SK-N-SH (cell line): Measurements from ENCODE around the gene GFOD2. TPM values are rescaled to one million over a fixed set of nuclear protein-coding genes. Genes with fewer than 3 reads are reported as not detected.

Source experiments
- CTCF ChIA-PET: fragments of 300-600, 350-600 bp; formaldehyde crosslinking; extraction: SDS; loops from one replicate; lab custom pipeline; 2021; lab: Yijun Ruan, JAX
- POLR2A ChIA-PET: fragments of 350-600 bp; sonication (Branson Sonifier 250); formaldehyde crosslinking; extraction: SDS; loops from one replicate; lab custom pipeline; 2020; ENCODE audit warnings: antibody characterized with exemption, inconsistent platforms; lab: Yijun Ruan, JAX
- DNase-seq: peaks from one replicate; pipeline ENCODE4 v3.0.0; 2012
- H2AFZ ChIP-seq: fragments of 200-600 bp; sonication (generic); 2 replicates; pipeline ENCODE4 v1.8.1; 2016; ENCODE audit warnings: antibody characterized with exemption, mild to moderate bottlenecking, low read depth
- H3F3A ChIP-seq: fragments of 200-600 bp; sonication (generic); replicated peaks from 2 replicates; pipeline ENCODE3; 2016; ENCODE audit warnings: antibody characterized with exemption, mild to moderate bottlenecking; ENCODE audit not compliant: insufficient read depth
- H3K27ac ChIP-seq, 2 experiments: fragments of 200-500 bp in 1 of 2; fragments of 200-600 bp in 1 of 2; sonication (Bioruptor generic) in 1 of 2; sonication (generic), shearing (Covaris generic) in 1 of 2; 2 replicates each; pipeline versions ENCODE4 v1.5.1 to v1.6.1; 2014 to 2016; ENCODE audit warnings: low read depth in 2 of 2, inconsistent platforms in 1 of 2, low read length in 1 of 2, mild to moderate bottlenecking in 1 of 2, mixed read lengths in 1 of 2
- H3K27me3 ChIP-seq: fragments of 200-600 bp; sonication (generic), shearing (Covaris generic); 2 replicates; pipeline ENCODE4 v1.6.1; 2016; ENCODE audit warnings: mixed run types; ENCODE audit not compliant: insufficient read depth
- H3K36me3 ChIP-seq, 2 experiments: fragments of 200-500 bp in 1 of 2; fragments of 200-600 bp in 1 of 2; sonication (Bioruptor generic) in 1 of 2; sonication (generic) in 1 of 2; replicated peaks in 1 of 2; 2 replicates each; pipeline versions ENCODE3 to v1.5.1; 2014 to 2016; ENCODE audit warnings: low read length in 1 of 2, mild to moderate bottlenecking in 1 of 2; ENCODE audit not compliant: insufficient read depth in 2 of 2, control insufficient read depth in 1 of 2
- H3K4me1 ChIP-seq, 2 experiments: fragments of 200-500 bp in 1 of 2; fragments of 200-600 bp in 1 of 2; sonication (Bioruptor generic) in 1 of 2; sonication (generic), shearing (Covaris generic) in 1 of 2; 2 replicates each; pipeline versions ENCODE4 v1.5.1 to v1.6.1; 2014 to 2016; ENCODE audit warnings: low read depth in 1 of 2, low read length in 1 of 2, mixed run types in 1 of 2; ENCODE audit not compliant: insufficient read depth in 2 of 2, control insufficient read depth in 1 of 2
- H3K4me2 ChIP-seq: fragments of 200-600 bp; sonication (generic), shearing (Covaris generic); 2 replicates; pipeline ENCODE4 v1.6.1; 2017; ENCODE audit warnings: mixed run types
- H3K4me3 ChIP-seq, 2 experiments: fragments of 200-500 bp in 1 of 2; fragments of 200-600 bp in 1 of 2; sonication (Bioruptor generic) in 1 of 2; sonication (generic), shearing (Covaris generic) in 1 of 2; 2 replicates each; pipeline versions ENCODE4 v1.5.1 to v1.8.1; 2014 to 2016; ENCODE audit warnings: low read depth in 2 of 2, inconsistent platforms in 1 of 2, low read length in 1 of 2, mild to moderate bottlenecking in 1 of 2, mixed read lengths in 1 of 2, moderate library complexity in 1 of 2
- H3K79me2 ChIP-seq: fragments of 200-600 bp; sonication (generic); 2 replicates; pipeline ENCODE4 v1.8.1; 2017; ENCODE audit warnings: mild to moderate bottlenecking; ENCODE audit not compliant: insufficient read depth
- H3K9ac ChIP-seq: fragments of 200-600 bp; sonication (generic); 2 replicates; pipeline ENCODE4 v1.6.1; 2017; ENCODE audit warnings: mixed run types
- H3K9me2 ChIP-seq: fragments of 200-600 bp; sonication (generic); 2 replicates; pipeline ENCODE4 v1.6.1; 2017; ENCODE audit warnings: mixed run types
- H3K9me3 ChIP-seq: fragments of 200-600 bp; sonication (generic); 2 replicates; pipeline ENCODE4 v1.6.1; 2017; ENCODE audit warnings: mixed run types, mild to moderate bottlenecking, moderate library complexity
- H4K20me1 ChIP-seq: fragments of 200-600 bp; sonication (generic); 2 replicates; pipeline ENCODE4 v1.6.1; 2017; ENCODE audit warnings: mild to moderate bottlenecking, mixed run types; ENCODE audit not compliant: insufficient read depth
- ELF1 ChIP-seq: IDR thresholded peaks from 2 replicates; pipeline ENCODE4 v1.4.0; 2012
- EZH2phosphoT487 ChIP-seq: fragments of 200-600 bp; sonication (generic); IDR thresholded peaks from 2 replicates; pipeline ENCODE4 v1.6.1; 2017; ENCODE audit warnings: low read depth, mixed run types, mild to moderate bottlenecking, antibody characterized with exemption, moderate library complexity, borderline replicate concordance
- FOSL2 ChIP-seq: IDR thresholded peaks from 2 replicates; pipeline ENCODE4 v1.4.0; 2012; ENCODE audit warnings: low read depth, mild to moderate bottlenecking, moderate library complexity, borderline replicate concordance
- GABPA ChIP-seq: IDR thresholded peaks from 2 replicates; pipeline ENCODE4 v1.4.0; 2012; ENCODE audit warnings: low read depth, mild to moderate bottlenecking
- IRF3 ChIP-seq: fragments of 150-350 bp; IDR thresholded peaks from 2 replicates; pipeline ENCODE4 v1.6.1; 2016; ENCODE audit warnings: mild to moderate bottlenecking, low read depth, low read length
- JUND ChIP-seq: IDR thresholded peaks from 2 replicates; pipeline ENCODE4 v1.4.0; 2012
- MEF2A ChIP-seq: IDR thresholded peaks from 2 replicates; pipeline ENCODE4 v1.4.0; 2012; ENCODE audit warnings: low read depth, borderline replicate concordance
- MXI1 ChIP-seq: IDR thresholded peaks from 2 replicates; pipeline ENCODE4 v1.6.1; 2012; ENCODE audit warnings: mild to moderate bottlenecking, low read depth, low read length, improper control_type of control experiment
- NFIC ChIP-seq: IDR thresholded peaks from 2 replicates; pipeline ENCODE4 v1.4.0; 2012; ENCODE audit warnings: borderline replicate concordance
- NRF1 ChIP-seq: IDR thresholded peaks from 2 replicates; pipeline ENCODE4 v1.6.1; 2012; ENCODE audit warnings: low read depth, mild to moderate bottlenecking, low read length
- PBX3 ChIP-seq: IDR thresholded peaks from 2 replicates; pipeline ENCODE4; 2012
- RAD21 ChIP-seq: IDR thresholded peaks from 2 replicates; pipeline ENCODE4 v1.6.1; 2012; ENCODE audit warnings: mild to moderate bottlenecking, low read length
- RCOR1 ChIP-seq: fragments of 150-350 bp; IDR thresholded peaks from 2 replicates; pipeline ENCODE4 v1.6.1; 2017; ENCODE audit warnings: antibody characterized with exemption, low read length
- REST ChIP-seq: IDR thresholded peaks from 2 replicates; pipeline ENCODE4 v1.6.1; 2012; ENCODE audit warnings: mild to moderate bottlenecking, low read depth, low read length, moderate library complexity
- RFX5 ChIP-seq: IDR thresholded peaks from 2 replicates; pipeline ENCODE4 v1.6.1; 2012; ENCODE audit warnings: mild to moderate bottlenecking, improper control_type of control experiment, low read length
- RXRA ChIP-seq: IDR thresholded peaks from 2 replicates; pipeline ENCODE4 v1.4.0; 2012; ENCODE audit warnings: low read depth, mild to moderate bottlenecking, borderline replicate concordance
- SMC3 ChIP-seq: IDR thresholded peaks from 2 replicates; pipeline ENCODE4 v1.6.1; 2012; ENCODE audit warnings: low read depth, low read length, improper control_type of control experiment
- TAF1 ChIP-seq: IDR thresholded peaks from 2 replicates; pipeline ENCODE4 v1.6.1; 2012; ENCODE audit warnings: low read depth, mild to moderate bottlenecking, low read length, moderate library complexity, borderline replicate concordance
- USF1 ChIP-seq: IDR thresholded peaks from 2 replicates; pipeline ENCODE4 v1.4.0; 2012; ENCODE audit warnings: low read depth, borderline replicate concordance
- USF2 ChIP-seq: fragments of 150-350 bp; IDR thresholded peaks from 2 replicates; pipeline ENCODE4 v1.6.1; 2017; ENCODE audit warnings: antibody characterized with exemption, low read length, low read depth, borderline replicate concordance
- WGBS: methylation state at CpG from one replicate; pipeline ENCODE4 v1.1.6; 2017; ENCODE audit warnings: low lambda C conversion rate; 5-methylcytosine and 5-hydroxymethylcytosine counted together
- polyA plus RNA-seq, 3 experiments: library from polyadenylated mRNA; depleted of rRNA; stranded (reverse); fragments of >200 nt; gene quantifications; 2 replicates each; pipeline ENCODE4 v1.2.3, GENCODE V29; 2012

GFOD2 gene
- polyA plus RNA-seq, 1 of the 3 experiments (the other 2 are of a cell fraction) = 19.0 TPM

GRCh38 chr16:67758006-67758405, 38.9 kb upstream of the GFOD2 start:
- Histone ChIP-seq H4K20me1 (0 out of 2 replicates have a peak, but pooled peaks cover 8% of the 10 kb centered on the region), H3K4me1 (peaks cover 0 to 5% of the 10 kb centered on the region in 2 experiments; a peak in 1 of 4 replicates), H3K79me2 (no peaks in the 10 kb centered on the region), H3K27me3 (no peaks in the 10 kb centered on the region), H3K27ac (no peak overlapping the region), H2AFZ (no peak overlapping the region), H3K4me2 (no peak overlapping the region), H3F3A (no peaks in the 10 kb centered on the region), H3K9me2 (no peaks in the 10 kb centered on the region), H3K36me3 (peaks cover 0 to 2% of the 10 kb centered on the region in 2 experiments), H3K4me3 (no peak overlapping the region), H3K9me3 (no peaks in the 10 kb centered on the region), H3K9ac (no peak overlapping the region)
- whole genome bisulfite sequencing = 92% methylated on average over 2 of the region's 3 CpGs
- DNase-seq = no peak
- TF ChIP-seq IRF3 = no peak
- no peak for TF ChIP-seq ELF1
- TF ChIP-seq GABPA = no peak
- no peak for TF ChIP-seq NRF1
- no peak for TF ChIP-seq TAF1
- no peak for TF ChIP-seq PBX3
- ChIA-PET POLR2A (no interaction called here), CTCF (interaction anchor here (1.4 to 1.5 kb wide), 2 partner anchors 10 to 59 kb away, joined by 3 to 5 read pairs; no protein-coding TSS in a partner anchor)

GRCh38 chr16:67752641-67753040, 33.5 kb upstream of the GFOD2 start:
- Histone ChIP-seq H2AFZ (no peak overlapping the region), H3K9ac (no peak overlapping the region), H3K36me3 (no peaks in the 10 kb centered on the region), H3K79me2 (no peaks in the 10 kb centered on the region), H3K27ac (no peak overlapping the region), H3K4me3 (no peak overlapping the region), H3K27me3 (no peaks in the 10 kb centered on the region), H4K20me1 (no peaks in the 10 kb centered on the region), H3K4me2 (no peak overlapping the region), H3K4me1 (no peaks in the 10 kb centered on the region; a peak in 1 of 4 replicates), H3K9me2 (no peaks in the 10 kb centered on the region), H3K9me3 (no peaks in the 10 kb centered on the region), H3F3A (no peaks in the 10 kb centered on the region)
- 87% methylated on average over 2 of the region's 2 CpGs for WGBS
- no peak for DNase-seq
- CTCF ChIA-PET = no interaction called here
- TF ChIP-seq EZH2phosphoT487 (no peak), RXRA (no peak), REST (no peak), MEF2A (no peak), SMC3 (no peak), USF1 (no peak), MXI1 (no peak), NFIC (no peak), FOSL2 (no peak), RAD21 (no peak), TAF1 (no peak), JUND (no peak), USF2 (no peak), RFX5 (no peak), RCOR1 (no peak)
- POLR2A ChIA-PET = interaction anchor here (0.7 kb wide), 1 partner anchor 92 kb away, joined by 3 read pairs; the partner anchor contains the start of gene ACD
